Activated naive CD8-positive, alpha-beta T cell (primary cell): ENCODE measurements around the gene NTRK1.

ENCODE experiments used
- H3K27ac Mint-ChIP-seq: one replicate; pipeline ENCODE4 v1.8.0; 2021; ENCODE audit warnings: mixed read lengths
- H3K27me3 Mint-ChIP-seq: one replicate; pipeline ENCODE4 v1.8.0; 2021; ENCODE audit warnings: mixed read lengths
- H3K36me3 Mint-ChIP-seq: one replicate; pipeline ENCODE4 v1.8.0; 2021; ENCODE audit warnings: mixed read lengths
- H3K4me1 Mint-ChIP-seq: one replicate; pipeline ENCODE4 v1.8.0; 2021; ENCODE audit warnings: low read depth, mixed read lengths
- H3K4me3 Mint-ChIP-seq: one replicate; pipeline ENCODE4 v1.8.0; 2021; ENCODE audit warnings: mild to moderate bottlenecking, mixed read lengths
- H3K9me3 Mint-ChIP-seq: one replicate; pipeline ENCODE4 v1.8.0; 2021; ENCODE audit warnings: low read depth, mixed read lengths

Gene NTRK1

GRCh38 chr1:156887734-156888133 is 27.1 kb downstream of the NTRK1 start:
- peaks cover 6% of the 10 kb centered on the region for H3K4me1 Mint-ChIP-seq
- peaks cover 23% of the 10 kb centered on the region for H3K27me3 Mint-ChIP-seq
- H3K27ac Mint-ChIP-seq = no peak overlapping the region
- no peaks in the 10 kb centered on the region for H3K9me3 Mint-ChIP-seq
- H3K36me3 Mint-ChIP-seq = no peaks in the 10 kb centered on the region
- no peak overlapping the region for H3K4me3 Mint-ChIP-seq

- Mint-ChIP-seq H3K36me3 (no peaks in the 10 kb centered on the region), H3K27ac (no peak overlapping the region), H3K4me1 (peaks cover 13% of the 10 kb centered on the region), H3K27me3 (peaks cover 28% of the 10 kb centered on the region), H3K9me3 (no peaks in the 10 kb centered on the region), H3K4me3 (no peak overlapping the region)
These were observed 29.3 kb downstream of the NTRK1 start for GRCh38 chr1:156889802-156890580.

- Mint-ChIP-seq H3K9me3 (no peaks in the 10 kb centered on the region), H3K27me3 (peaks cover 25% of the 10 kb centered on the region), H3K27ac (no peak overlapping the region), H3K36me3 (no peaks in the 10 kb centered on the region), H3K4me3 (peak overlapping the region; percentile 60), H3K4me1 (peaks cover 13% of the 10 kb centered on the region)
These were observed 31.8 kb downstream of the NTRK1 start for GRCh38 chr1:156892190-156893047.

GRCh38 chr1:156893048-156893953 is 32.6 kb downstream of the NTRK1 start, which contains the start of gene PEAR1:
PEAR1 (plus strand) TSS chr1:156893718; CDS start chr1:156903927, 10,209 bp downstream.
- Mint-ChIP-seq H3K4me1 (peaks cover 17% of the 10 kb centered on the region), H3K9me3 (no peaks in the 10 kb centered on the region), H3K27ac (no peak within 1 kb of the TSS), H3K36me3 (no peaks in the 10 kb centered on the region), H3K27me3 (peaks cover 25% of the 10 kb centered on the region), H3K4me3 (peak within 1 kb of the TSS; percentile 60)

GRCh38 chr1:156894001-156894400 is 33.3 kb downstream of the NTRK1 start:
- Mint-ChIP-seq H3K27me3 (peaks cover 22% of the 10 kb centered on the region), H3K4me3 (peak overlapping the region; percentile 30), H3K4me1 (peaks cover 21% of the 10 kb centered on the region), H3K27ac (no peak overlapping the region), H3K9me3 (no peaks in the 10 kb centered on the region), H3K36me3 (no peaks in the 10 kb centered on the region)

- peaks cover 19% of the 10 kb centered on the region for H3K27me3 Mint-ChIP-seq
These were observed 34.2 kb downstream of the NTRK1 start for GRCh38 chr1:156894711-156895454.

GRCh38 chr1:156895455-156895812 is 34.8 kb downstream of the NTRK1 start:
- Mint-ChIP-seq H3K4me1 (peaks cover 18% of the 10 kb centered on the region), H3K27ac (no peak overlapping the region), H3K27me3 (peaks cover 16% of the 10 kb centered on the region), H3K9me3 (no peaks in the 10 kb centered on the region), H3K36me3 (no peaks in the 10 kb centered on the region), H3K4me3 (no peak overlapping the region)

More at GRCh38 chr1:156894711-156895454, 34.2 kb downstream of the NTRK1 start:
- H3K9me3 Mint-ChIP-seq = no peaks in the 10 kb centered on the region
- peaks cover 21% of the 10 kb centered on the region for H3K4me1 Mint-ChIP-seq
- H3K4me3 Mint-ChIP-seq = no peak overlapping the region
- no peak overlapping the region for H3K27ac Mint-ChIP-seq
- no peaks in the 10 kb centered on the region for H3K36me3 Mint-ChIP-seq

- Mint-ChIP-seq H3K4me3 (no peak overlapping the region), H3K36me3 (no peaks in the 10 kb centered on the region), H3K27me3 (peaks cover 14% of the 10 kb centered on the region), H3K27ac (no peak overlapping the region), H3K4me1 (peaks cover 18% of the 10 kb centered on the region), H3K9me3 (no peaks in the 10 kb centered on the region)
These were observed 35.3 kb downstream of the NTRK1 start for GRCh38 chr1:156895927-156896326.

- Mint-ChIP-seq H3K9me3 (no peaks in the 10 kb centered on the region), H3K4me3 (no peak overlapping the region), H3K36me3 (no peaks in the 10 kb centered on the region), H3K4me1 (peaks cover 18% of the 10 kb centered on the region), H3K27ac (no peak overlapping the region), H3K27me3 (peaks cover 10% of the 10 kb centered on the region)
These were observed 35.9 kb downstream of the NTRK1 start for GRCh38 chr1:156896490-156897033.

GRCh38 chr1:156897078-156897825 is 36.6 kb downstream of the NTRK1 start:
- H3K27me3 Mint-ChIP-seq = peaks cover 7% of the 10 kb centered on the region
- H3K36me3 Mint-ChIP-seq = no peaks in the 10 kb centered on the region
- peaks cover 16% of the 10 kb centered on the region for H3K4me1 Mint-ChIP-seq
- no peak overlapping the region for H3K27ac Mint-ChIP-seq
- H3K9me3 Mint-ChIP-seq = no peaks in the 10 kb centered on the region
- H3K4me3 Mint-ChIP-seq = no peak overlapping the region

GRCh38 chr1:156898161-156898566 is 37.5 kb downstream of the NTRK1 start:
- peaks cover 12% of the 10 kb centered on the region for H3K4me1 Mint-ChIP-seq
- no peaks in the 10 kb centered on the region for H3K36me3 Mint-ChIP-seq
- H3K9me3 Mint-ChIP-seq = no peaks in the 10 kb centered on the region
- H3K4me3 Mint-ChIP-seq = no peak overlapping the region
- no peak overlapping the region for H3K27ac Mint-ChIP-seq
- H3K27me3 Mint-ChIP-seq = peaks cover 7% of the 10 kb centered on the region

- no peak overlapping the region for H3K4me3 Mint-ChIP-seq
- no peaks in the 10 kb centered on the region for H3K36me3 Mint-ChIP-seq
- peaks cover 4% of the 10 kb centered on the region for H3K27me3 Mint-ChIP-seq
- peaks cover 9% of the 10 kb centered on the region for H3K4me1 Mint-ChIP-seq
- H3K9me3 Mint-ChIP-seq = no peaks in the 10 kb centered on the region
- no peak overlapping the region for H3K27ac Mint-ChIP-seq
These were observed 38.5 kb downstream of the NTRK1 start for GRCh38 chr1:156898971-156899664.
